Measurements from ENCODE around the gene EIF4E.

DNA sequence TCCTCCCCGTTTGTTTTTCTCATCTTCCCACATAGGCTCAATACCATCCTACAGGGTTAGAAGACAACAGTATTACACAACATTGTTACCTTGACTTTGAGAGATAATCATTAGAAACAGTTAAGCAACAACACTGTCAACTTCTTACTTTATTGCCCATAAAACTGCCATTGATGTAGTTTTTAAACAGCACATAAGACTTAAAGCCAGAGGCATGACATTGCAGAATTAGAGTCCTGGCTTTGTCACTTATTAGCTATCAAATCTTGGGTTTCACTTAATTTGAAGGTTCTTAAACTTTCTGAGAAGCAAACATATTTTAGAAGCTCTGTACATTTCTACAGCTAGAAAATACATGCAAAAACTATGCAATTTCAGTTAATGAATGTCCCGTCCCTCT, 41.8 kb downstream of the EIF4E start:
- TF ChIP-seq EZH2 (IDR thresholded peaks at IDR 0.05; ENCODE audit: borderline replicate concordance) (no peak), EZH2phosphoT487 (IDR thresholded peaks at IDR 0.05; ENCODE audit: low read depth, severe bottlenecking, unreplicated experiment) (no peak)
- TF ChIP-seq, protein P1, sequence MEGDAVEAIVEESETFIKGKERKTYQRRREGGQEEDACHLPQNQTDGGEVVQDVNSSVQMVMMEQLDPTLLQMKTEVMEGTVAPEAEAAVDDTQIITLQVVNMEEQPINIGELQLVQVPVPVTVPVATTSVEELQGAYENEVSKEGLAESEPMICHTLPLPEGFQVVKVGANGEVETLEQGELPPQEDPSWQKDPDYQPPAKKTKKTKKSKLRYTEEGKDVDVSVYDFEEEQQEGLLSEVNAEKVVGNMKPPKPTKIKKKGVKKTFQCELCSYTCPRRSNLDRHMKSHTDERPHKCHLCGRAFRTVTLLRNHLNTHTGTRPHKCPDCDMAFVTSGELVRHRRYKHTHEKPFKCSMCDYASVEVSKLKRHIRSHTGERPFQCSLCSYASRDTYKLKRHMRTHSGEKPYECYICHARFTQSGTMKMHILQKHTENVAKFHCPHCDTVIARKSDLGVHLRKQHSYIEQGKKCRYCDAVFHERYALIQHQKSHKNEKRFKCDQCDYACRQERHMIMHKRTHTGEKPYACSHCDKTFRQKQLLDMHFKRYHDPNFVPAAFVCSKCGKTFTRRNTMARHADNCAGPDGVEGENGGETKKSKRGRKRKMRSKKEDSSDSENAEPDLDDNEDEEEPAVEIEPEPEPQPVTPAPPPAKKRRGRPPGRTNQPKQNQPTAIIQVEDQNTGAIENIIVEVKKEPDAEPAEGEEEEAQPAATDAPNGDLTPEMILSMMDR (IDR thresholded peaks at IDR 0.05; ENCODE audit: poor library complexity): no peak

All from hepatocyte (in vitro differentiated cells).